T-helper 2 cell treated with Interferon-gamma antibody and Interleukin-4, amounts not matched to agents 100 ng/mL and 5 ng/mL, for 36 hours (primary cell): Measurements from ENCODE around the gene NPTX1. TPM values are rescaled to one million over a fixed set of nuclear protein-coding genes. Genes with fewer than 3 reads are reported as not detected.

ENCODE experiments used
- intact Hi-C: fragments of 100-400 bp; cut with micrococcal nuclease; formaldehyde crosslinking; loops from one replicate; pipeline ENCODE4 v1.15.1; 2023
- total RNA-seq: library from RNA; stranded (reverse); gene quantifications from 2 replicates; pipeline ENCODE4 v1.2.3, GENCODE V29; 2022

NPTX1 gene
- total RNA-seq, 1 donor from 2014 or later = 29.5 TPM

- intact Hi-C loops = loop anchor here (10.0 kb wide), 1 partner anchor 145 kb away; no protein-coding TSS in a partner anchor
These were observed 46.8 kb downstream of the NPTX1 start for GRCh38 chr17:80429356-80430275.

- intact Hi-C loops = loop anchor here (10.0 kb wide), 1 partner anchor 146 kb away; no protein-coding TSS in a partner anchor
These were observed 47.6 kb downstream of the NPTX1 start for GRCh38 chr17:80428796-80429195.

- intact Hi-C loops = loop anchor here (10.0 kb wide), 1 partner anchor 146 kb away; no protein-coding TSS in a partner anchor
These were observed 48.0 kb downstream of the NPTX1 start for GRCh38 chr17:80428363-80428762.

- intact Hi-C loops = loop anchor here (1.0 to 10.0 kb wide), 3 partner anchors 147 to 554 kb away; no protein-coding TSS in a partner anchor
These were observed 48.8 kb downstream of the NPTX1 start for GRCh38 chr17:80427366-80428282.

GRCh38 chr17:80426671-80427326, 49.6 kb downstream of the NPTX1 start:
- intact Hi-C loops = loop anchor here (1.0 to 10.0 kb wide), 3 partner anchors 148 to 555 kb away; no protein-coding TSS in a partner anchor

GRCh38 chr17:80425835-80426426, 50.5 kb downstream of the NPTX1 start:
- intact Hi-C loops = loop anchor here (10.0 kb wide), 1 partner anchor 149 kb away; no protein-coding TSS in a partner anchor

GRCh38 chr17:80424878-80425765, 51.3 kb downstream of the NPTX1 start:
- intact Hi-C loops = loop anchor here (10.0 kb wide), 1 partner anchor 150 kb away; no protein-coding TSS in a partner anchor

- intact Hi-C loops = loop anchor here (10.0 kb wide), 1 partner anchor 151 kb away; no protein-coding TSS in a partner anchor
These were observed 52.1 kb downstream of the NPTX1 start for GRCh38 chr17:80424261-80424660.

- intact Hi-C loops = loop anchor here (10.0 kb wide), 1 partner anchor 151 kb away; no protein-coding TSS in a partner anchor
These were observed 52.7 kb downstream of the NPTX1 start for GRCh38 chr17:80423536-80424225.

GRCh38 chr17:80422981-80423380, 53.4 kb downstream of the NPTX1 start:
- intact Hi-C loops = loop anchor here (10.0 kb wide), 1 partner anchor 152 kb away; no protein-coding TSS in a partner anchor

GRCh38 chr17:80422276-80422675, 54.1 kb downstream of the NPTX1 start:
- intact Hi-C loops = loop anchor here (10.0 kb wide), 1 partner anchor 153 kb away; no protein-coding TSS in a partner anchor

- intact Hi-C loops = loop anchor here (10.0 kb wide), 1 partner anchor 153 kb away; no protein-coding TSS in a partner anchor
These were observed 54.9 kb downstream of the NPTX1 start for GRCh38 chr17:80421381-80422090.

- intact Hi-C loops = no loop called here
These were observed 57.2 kb downstream of the NPTX1 start for GRCh38 chr17:80419255-80419654.

GRCh38 chr17:80418589-80418988, 57.8 kb downstream of the NPTX1 start:
- intact Hi-C loops = no loop called here
